HG02840 (cell line): ENCODE results near the gene FXYD2.
"Not testable (repeated sequence)": the region's sequence is repeated elsewhere in the genome, so short reads cannot be mapped to it uniquely, and the experiment has no call there.

Experiments
- ATAC-seq: cut with Tn5 transposase; IDR thresholded peaks from one replicate; pipeline ENCODE4 v1.9.1; 2021; ENCODE audit warnings: mild to moderate bottlenecking, moderate library complexity, moderate number of reproducible peaks; ENCODE audit not compliant: unreplicated experiment, low FRiP score

Gene FXYD2

GRCh38 chr11:117822074-117823033 is 2.2 kb downstream of the FXYD2 start:
- ATAC-seq = no peak

- ATAC-seq = no peak
Measured at GRCh38 chr11:117821431-117821830, 3.1 kb downstream of the FXYD2 start.

- ATAC-seq = no peak
Measured at GRCh38 chr11:117820516-117820915, 4.0 kb downstream of the FXYD2 start.

GRCh38 chr11:117820071-117820470 is 4.5 kb downstream of the FXYD2 start:
- no peak for ATAC-seq

- ATAC-seq = no peak
Measured at GRCh38 chr11:117819096-117820040, 5.2 kb downstream of the FXYD2 start.

- no peak for ATAC-seq
Measured at GRCh38 chr11:117818041-117818873, 6.3 kb downstream of the FXYD2 start.

GRCh38 chr11:117817368-117818040 is 7.0 kb downstream of the FXYD2 start:
- no peak for ATAC-seq

- ATAC-seq = no peak
Measured at GRCh38 chr11:117816846-117817367, 7.6 kb downstream of the FXYD2 start.

GRCh38 chr11:117816151-117816741 is 8.3 kb downstream of the FXYD2 start:
- no peak for ATAC-seq

- peak; percentile 48 for ATAC-seq
Measured at GRCh38 chr11:117815262-117815803, 9.2 kb downstream of the FXYD2 start.

GRCh38 chr11:117814766-117815261 is 9.7 kb downstream of the FXYD2 start:
- ATAC-seq = peak; percentile 42

- peak; percentile 5 for ATAC-seq
Measured at GRCh38 chr11:117814204-117814765, 10.3 kb downstream of the FXYD2 start.

- ATAC-seq = not testable (repeated sequence)
Measured at GRCh38 chr11:117810056-117810451, 14.5 kb downstream of the FXYD2 start.

GRCh38 chr11:117809236-117810055 is 15.1 kb downstream of the FXYD2 start:
- ATAC-seq = no peak

GRCh38 chr11:117808784-117809183 is 15.8 kb downstream of the FXYD2 start:
- ATAC-seq = no peak

- ATAC-seq = no peak
Measured at GRCh38 chr11:117807482-117808327, 16.8 kb downstream of the FXYD2 start.
